ENCODE measurements around the gene TRMT6. TPM values are rescaled to one million over a fixed set of nuclear protein-coding genes. Genes with fewer than 3 reads are reported as not detected.

TRMT6 gene
- total RNA-seq, 4 donors from 2014 or later, result 7.7 to 13.0 (median 9.5) TPM

- WGBS, result 99% methylated on average over 3 of the region's 3 CpGs
- no peak overlapping the region for H3K4me3 ChIP-seq
- DNase-seq (ENCODE audit: low spot score in 2 of 2), result no peak
- no peaks in the 10 kb centered on the region for H3K9me3 ChIP-seq
- TF ChIP-seq EP300 (IDR thresholded peaks at IDR 0.05), result no peak
- no peak for TF ChIP-seq POLR2A (IDR thresholded peaks at IDR 0.05)
- TF ChIP-seq POLR2AphosphoS5 (IDR thresholded peaks at IDR 0.05), result no peak
- TF ChIP-seq CTCF (IDR thresholded peaks at IDR 0.05), result no peak
- no peaks in the 10 kb centered on the region for H3K27me3 ChIP-seq
- H3K27ac ChIP-seq, result no peak overlapping the region
- peaks cover 3% of the 10 kb centered on the region for H3K4me1 ChIP-seq
- H3K36me3 ChIP-seq, result peaks cover 54% of the 10 kb centered on the region
Measured at GRCh38 chr20:5990946-5991345, 40.6 kb upstream of the TRMT6 start.

- peaks cover 3% of the 10 kb centered on the region for H3K4me1 ChIP-seq
- 91% methylated on average over 1 of the region's 1 CpG for WGBS
- TF ChIP-seq POLR2A (IDR thresholded peaks at IDR 0.05) (no peak), EP300 (IDR thresholded peaks at IDR 0.05) (no peak), CTCF (IDR thresholded peaks at IDR 0.05) (no peak), POLR2AphosphoS5 (IDR thresholded peaks at IDR 0.05) (no peak)
- H3K4me3 ChIP-seq, result no peak overlapping the region
- no peak for DNase-seq (ENCODE audit: low spot score in 2 of 2)
- H3K36me3 ChIP-seq, result peaks cover 51% of the 10 kb centered on the region
- no peaks in the 10 kb centered on the region for H3K27me3 ChIP-seq
- no peaks in the 10 kb centered on the region for H3K9me3 ChIP-seq
- no peak overlapping the region for H3K27ac ChIP-seq
Measured at GRCh38 chr20:5989539-5989938, 39.2 kb upstream of the TRMT6 start.

GRCh38 chr20:5987383-5987782, 37.0 kb upstream of the TRMT6 start:
- TF ChIP-seq CTCF (IDR thresholded peaks at IDR 0.05) (no peak), EP300 (IDR thresholded peaks at IDR 0.05) (no peak)
- 92% methylated on average over 2 of the region's 2 CpGs for WGBS
- no peaks in the 10 kb centered on the region for H3K9me3 ChIP-seq
- H3K4me3 ChIP-seq, result no peak overlapping the region
- H3K27ac ChIP-seq, result no peak overlapping the region
- H3K4me1 ChIP-seq, result peaks cover 3% of the 10 kb centered on the region
- no peaks in the 10 kb centered on the region for H3K27me3 ChIP-seq
- H3K36me3 ChIP-seq, result peaks cover 59% of the 10 kb centered on the region
- no peak for DNase-seq (ENCODE audit: low spot score in 2 of 2)

GRCh38 chr20:5980720-5981538, 30.6 kb upstream of the TRMT6 start:
- Histone ChIP-seq H3K9me3 (no peaks in the 10 kb centered on the region), H3K4me1 (no peaks in the 10 kb centered on the region), H3K4me3 (no peak overlapping the region), H3K27ac (no peak overlapping the region), H3K36me3 (peaks cover 34% of the 10 kb centered on the region), H3K27me3 (no peaks in the 10 kb centered on the region)
- WGBS, result 77% methylated on average over 5 of the region's 5 CpGs
- TF ChIP-seq POLR2A (IDR thresholded peaks at IDR 0.05), result no peak
- TF ChIP-seq CTCF (IDR thresholded peaks at IDR 0.05), result no peak
- no peak for TF ChIP-seq POLR2AphosphoS5 (IDR thresholded peaks at IDR 0.05)
- no peak for TF ChIP-seq EP300 (IDR thresholded peaks at IDR 0.05)
- no peak for DNase-seq (ENCODE audit: low spot score in 2 of 2)

- Histone ChIP-seq H3K27ac (no peak overlapping the region), H3K9me3 (no peaks in the 10 kb centered on the region), H3K4me3 (no peak overlapping the region), H3K36me3 (peaks cover 29% of the 10 kb centered on the region), H3K27me3 (no peaks in the 10 kb centered on the region), H3K4me1 (no peaks in the 10 kb centered on the region)
- TF ChIP-seq POLR2AphosphoS5 (IDR thresholded peaks at IDR 0.05) (no peak), EP300 (IDR thresholded peaks at IDR 0.05) (no peak), POLR2A (IDR thresholded peaks at IDR 0.05) (no peak), CTCF (IDR thresholded peaks at IDR 0.05) (no peak)
- WGBS, result 99% methylated on average over 4 of the region's 4 CpGs
- DNase-seq (ENCODE audit: low spot score in 2 of 2), result no peak
Measured at GRCh38 chr20:5979801-5980200, 29.5 kb upstream of the TRMT6 start.
